ENCODE data around the gene MYO5B. TPM values are rescaled to one million over a fixed set of nuclear protein-coding genes. Genes with fewer than 3 reads are reported as not detected.

Gene MYO5B
- total and polyA plus RNA-seq, 9 of the 15 experiments (the other 6 are each of a cell fraction or from before 2014, with no cell fraction given), result 0.07 to 0.42 (median 0.28) TPM

- TF ChIP-seq ZNF449 (CRISPR knock-in tag; IDR thresholded peaks at IDR 0.05), result no peak
- no peak for TF ChIP-seq KLF6 (CRISPR knock-in tag; IDR thresholded peaks at IDR 0.05; ENCODE audit: borderline replicate concordance)
- TF ChIP-seq IFI16 (CRISPR knock-in tag; IDR thresholded peaks at IDR 0.05), result no peak
- TF ChIP-seq IRF1 (CRISPR knock-in tag; IDR thresholded peaks at IDR 0.05; ENCODE audit: borderline replicate concordance), result no peak
- no peak for TF ChIP-seq FOXP1 (CRISPR knock-in tag; IDR thresholded peaks at IDR 0.05)
- no peak for TF ChIP-seq SMARCC2 (IDR thresholded peaks at IDR 0.05; ENCODE audit: low read depth)
- TF ChIP-seq ZNF311 (CRISPR knock-in tag; IDR thresholded peaks at IDR 0.05), result no peak
- no peak for TF ChIP-seq CHD7 (IDR thresholded peaks at IDR 0.05; ENCODE audit: low read depth, low read length)
Measured at GRCh38 chr18:49917742-49918141, 277.2 kb downstream of the MYO5B start (continued).
